ENCODE data around the gene IGHMBP2. TPM values are rescaled to one million over a fixed set of nuclear protein-coding genes. Genes with fewer than 3 reads are reported as not detected.

IGHMBP2 gene
- total RNA-seq, 1 donor from 2014 or later, result 18.1 TPM

- H3K27ac Mint-ChIP-seq (ENCODE audit: unreplicated experiment), result no peak overlapping the region
- no peak overlapping the region for H3K4me3 Mint-ChIP-seq (ENCODE audit: unreplicated experiment)
- DNase-seq (ENCODE audit: low spot score), result peak; percentile 49
- H3K27me3 Mint-ChIP-seq (ENCODE audit: low read depth), result peaks cover 17% of the 10 kb centered on the region
- TF ChIP-seq, protein P1, sequence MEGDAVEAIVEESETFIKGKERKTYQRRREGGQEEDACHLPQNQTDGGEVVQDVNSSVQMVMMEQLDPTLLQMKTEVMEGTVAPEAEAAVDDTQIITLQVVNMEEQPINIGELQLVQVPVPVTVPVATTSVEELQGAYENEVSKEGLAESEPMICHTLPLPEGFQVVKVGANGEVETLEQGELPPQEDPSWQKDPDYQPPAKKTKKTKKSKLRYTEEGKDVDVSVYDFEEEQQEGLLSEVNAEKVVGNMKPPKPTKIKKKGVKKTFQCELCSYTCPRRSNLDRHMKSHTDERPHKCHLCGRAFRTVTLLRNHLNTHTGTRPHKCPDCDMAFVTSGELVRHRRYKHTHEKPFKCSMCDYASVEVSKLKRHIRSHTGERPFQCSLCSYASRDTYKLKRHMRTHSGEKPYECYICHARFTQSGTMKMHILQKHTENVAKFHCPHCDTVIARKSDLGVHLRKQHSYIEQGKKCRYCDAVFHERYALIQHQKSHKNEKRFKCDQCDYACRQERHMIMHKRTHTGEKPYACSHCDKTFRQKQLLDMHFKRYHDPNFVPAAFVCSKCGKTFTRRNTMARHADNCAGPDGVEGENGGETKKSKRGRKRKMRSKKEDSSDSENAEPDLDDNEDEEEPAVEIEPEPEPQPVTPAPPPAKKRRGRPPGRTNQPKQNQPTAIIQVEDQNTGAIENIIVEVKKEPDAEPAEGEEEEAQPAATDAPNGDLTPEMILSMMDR (IDR thresholded peaks at IDR 0.05), result no peak
- H3K4me1 Mint-ChIP-seq (ENCODE audit: low read depth), result no peaks in the 10 kb centered on the region
- H3K9me3 Mint-ChIP-seq (ENCODE audit: low read depth), result peaks cover under 1% of the 10 kb centered on the region
- no peaks in the 10 kb centered on the region for H3K36me3 Mint-ChIP-seq (ENCODE audit: low read depth)
Measured at GRCh38 chr11:68976563-68976962, 72.9 kb downstream of the IGHMBP2 start.

GRCh38 chr11:68977781-68978625, 74.3 kb downstream of the IGHMBP2 start:
- peak; percentile 59 for DNase-seq (ENCODE audit: low spot score)
- TF ChIP-seq, protein P1 (IDR thresholded peaks at IDR 0.05), result no peak
- peaks cover 26% of the 10 kb centered on the region for H3K27me3 Mint-ChIP-seq (ENCODE audit: low read depth)
- H3K9me3 Mint-ChIP-seq (ENCODE audit: low read depth), result peaks cover 14% of the 10 kb centered on the region
- no peak overlapping the region for H3K4me3 Mint-ChIP-seq (ENCODE audit: unreplicated experiment)
- H3K4me1 Mint-ChIP-seq (ENCODE audit: low read depth), result no peaks in the 10 kb centered on the region
- peaks cover 4% of the 10 kb centered on the region for H3K36me3 Mint-ChIP-seq (ENCODE audit: low read depth)
- H3K27ac Mint-ChIP-seq (ENCODE audit: unreplicated experiment), result no peak overlapping the region

- Mint-ChIP-seq H3K4me3 (ENCODE audit: unreplicated experiment) (no peak overlapping the region), H3K27me3 (ENCODE audit: low read depth) (peaks cover 26% of the 10 kb centered on the region), H3K9me3 (ENCODE audit: low read depth) (peaks cover 14% of the 10 kb centered on the region), H3K36me3 (ENCODE audit: low read depth) (peaks cover 4% of the 10 kb centered on the region), H3K4me1 (ENCODE audit: low read depth) (no peaks in the 10 kb centered on the region), H3K27ac (ENCODE audit: unreplicated experiment) (no peak overlapping the region)
- DNase-seq (ENCODE audit: low spot score), result no peak
- TF ChIP-seq, protein P1 (IDR thresholded peaks at IDR 0.05), result no peak
Measured at GRCh38 chr11:68978626-68978930, 74.9 kb downstream of the IGHMBP2 start.

DNA sequence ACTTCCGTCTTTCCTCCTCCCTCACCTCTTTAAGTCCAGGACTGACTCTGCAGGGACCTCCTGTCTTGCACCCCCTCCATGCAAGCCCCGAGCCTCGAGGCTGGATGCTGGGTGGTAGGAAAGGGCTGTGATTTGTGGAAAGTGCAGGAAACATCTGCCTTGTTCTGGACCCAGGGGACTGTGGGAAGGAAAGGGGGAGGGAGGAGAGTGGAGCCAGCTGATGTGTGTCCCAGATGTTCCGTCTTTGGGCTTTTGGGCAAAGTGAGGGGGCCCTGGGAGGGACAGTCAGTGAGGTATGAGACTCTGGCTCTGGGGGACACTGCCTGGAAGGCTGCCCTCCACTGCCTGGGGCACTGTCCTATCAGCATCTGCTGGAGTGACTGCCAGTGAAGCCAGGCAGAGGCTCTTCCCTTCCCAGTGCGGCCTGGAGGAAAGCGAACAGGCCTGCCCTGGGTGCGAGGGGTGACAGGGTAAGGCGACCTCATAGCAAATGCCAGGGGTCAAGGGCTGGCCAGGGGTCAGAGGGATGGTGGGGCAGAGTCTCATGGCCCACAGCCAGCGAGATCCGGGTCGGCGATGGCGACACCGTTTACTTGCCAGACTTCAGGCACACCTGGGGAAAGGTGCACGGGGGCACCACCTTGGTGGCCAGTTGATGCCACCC, 75.4 kb downstream of the IGHMBP2 start:
- peak; percentile 69 for DNase-seq (ENCODE audit: low spot score)
- Mint-ChIP-seq H3K27me3 (ENCODE audit: low read depth) (peaks cover 28% of the 10 kb centered on the region), H3K27ac (ENCODE audit: unreplicated experiment) (no peak overlapping the region), H3K9me3 (ENCODE audit: low read depth) (peaks cover 14% of the 10 kb centered on the region), H3K4me3 (ENCODE audit: unreplicated experiment) (no peak overlapping the region), H3K36me3 (ENCODE audit: low read depth) (peaks cover 4% of the 10 kb centered on the region), H3K4me1 (ENCODE audit: low read depth) (no peaks in the 10 kb centered on the region)
- TF ChIP-seq, protein P1 (IDR thresholded peaks at IDR 0.05), result no peak

DNA sequence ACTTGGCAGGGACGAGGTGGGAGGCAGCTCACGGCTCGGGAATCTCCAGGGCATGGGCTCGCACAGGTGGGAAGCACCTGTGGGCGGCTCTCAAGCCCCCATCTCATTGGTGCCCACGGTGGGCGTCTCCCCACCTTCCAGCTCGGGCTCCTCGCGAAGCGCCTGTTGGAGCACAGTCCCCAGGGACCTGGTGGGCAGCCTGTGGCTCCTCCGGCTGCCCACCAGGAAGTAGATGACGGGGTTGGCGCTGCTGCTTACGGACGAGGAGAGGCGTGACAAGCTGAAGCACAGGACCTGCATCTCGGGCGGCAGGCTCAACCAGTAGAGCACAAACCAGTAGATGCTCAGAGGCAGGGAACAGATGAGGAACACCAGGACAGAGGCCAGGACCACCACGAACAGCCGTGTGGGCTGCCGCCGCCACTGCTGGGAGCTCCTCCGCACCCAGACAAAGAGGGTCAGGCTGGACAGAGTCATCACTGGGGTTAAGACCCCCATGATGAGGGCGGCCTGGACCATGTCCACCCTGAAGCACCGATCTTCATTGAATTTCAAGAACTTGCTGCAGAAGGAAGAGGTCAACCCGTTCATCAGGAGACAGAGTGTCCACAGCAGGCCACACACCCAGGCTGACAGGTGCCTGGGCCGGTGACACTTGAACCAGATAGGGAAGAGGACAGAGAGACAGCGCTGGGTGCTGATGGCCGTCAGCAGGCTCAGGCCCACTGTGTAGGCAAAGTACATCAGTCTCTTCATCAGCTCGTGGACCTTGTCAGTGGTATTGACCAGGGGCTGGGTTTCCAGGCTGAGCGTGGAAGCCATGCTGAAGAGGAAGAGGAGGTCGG, 76.5 kb downstream of the IGHMBP2 start:
- TF ChIP-seq, protein P1 (IDR thresholded peaks at IDR 0.05), result no peak
- Mint-ChIP-seq H3K4me3 (ENCODE audit: unreplicated experiment) (no peak overlapping the region), H3K9me3 (ENCODE audit: low read depth) (peaks cover 14% of the 10 kb centered on the region), H3K27ac (ENCODE audit: unreplicated experiment) (no peak overlapping the region), H3K27me3 (ENCODE audit: low read depth) (peaks cover 35% of the 10 kb centered on the region), H3K36me3 (ENCODE audit: low read depth) (peaks cover 4% of the 10 kb centered on the region), H3K4me1 (ENCODE audit: low read depth) (no peaks in the 10 kb centered on the region)
- peak; percentile 78 for DNase-seq (ENCODE audit: low spot score)
